ENCODE measurements around the gene CHRNB2. TPM values are rescaled to one million over a fixed set of nuclear protein-coding genes. Genes with fewer than 3 reads are reported as not detected.

The CHRNB2 gene
- total and polyA plus RNA-seq, 2 donors (not counting 3 experiments of a cell fraction or from before 2014, with no cell fraction given) = not detected

- H3K4me3 ChIP-seq (replicated peaks in 1 of 3; ENCODE audit: insufficient read depth in 1 of 3, low read depth in 1 of 3, low read length in 3 of 3) = no peak overlapping the region
- dilution Hi-C loops (cut with MboI; ENCODE audit: extremely low pct_ligation_motif_present, low sequenced_read_pairs) = no loop called here
- FAIRE-seq = peak; percentile 83
- intact Hi-C loops (cut with micrococcal nuclease) = loop anchor here (1.0 to 2.0 kb wide), 6 partner anchors 49 to 220 kb away; partner anchors contain the start of gene IL6R
- no peaks in the 10 kb centered on the region for H4K20me1 ChIP-seq (replicated peaks; ENCODE audit: control insufficient read depth, extremely low read depth, insufficient read depth, low read length)
- H2AFZ ChIP-seq (ENCODE audit: low read depth, low read length) = no peak overlapping the region
- H3K9me1 ChIP-seq (replicated peaks; ENCODE audit: control insufficient read depth, extremely low read depth, insufficient read depth, low read length) = no peaks in the 10 kb centered on the region
- peaks cover 6% of the 10 kb centered on the region for H3K4me1 ChIP-seq (ENCODE audit: control insufficient read depth, extremely low read depth, insufficient read depth, low read length)
- peaks cover 16 to 20% of the 10 kb centered on the region in 2 experiments for H3K36me3 ChIP-seq (ENCODE audit: control insufficient read depth in 2 of 2, extremely low read depth in 1 of 2, insufficient read depth in 2 of 2, low read length in 2 of 2)
- H3K9ac ChIP-seq (replicated peaks; ENCODE audit: extremely low read depth, insufficient read depth, low read length) = no peak overlapping the region
- CTCF ChIA-PET = interaction anchor here (0.6 to 7.4 kb wide), 60 partner anchors 9 to 628 kb away, joined by 3 to 489 read pairs (median 5); partner anchors contain the start of genes ATP8B2, IL6R, SHE and TDRD10
- DNase-seq (ENCODE audit: low read depth, low spot score) = peak; percentile 73
- POLR2A ChIA-PET = interaction anchor here (1.0 to 2.0 kb wide), 4 partner anchors 49 to 68 kb away, joined by 4 to 16 read pairs (median 7); no protein-coding TSS in a partner anchor
- BruUV-seq (replicated peaks) = no TSS peak
- H3K27ac ChIP-seq (ENCODE audit: insufficient read depth, low read depth, low read length) = no peak overlapping the region
- H3K79me2 ChIP-seq (ENCODE audit: control insufficient read depth, insufficient read depth, low read length) = no peaks in the 10 kb centered on the region
- H3K4me2 ChIP-seq (ENCODE audit: insufficient read depth, low read length) = no peak overlapping the region
- TF ChIP-seq CTCF (IDR thresholded peaks at IDR 0.05; ENCODE audit: extremely low read depth in 1 of 2, insufficient read depth in 1 of 2, low read depth in 1 of 2, low read length in 2 of 2) (peak; percentile 74 to 88), EZH2 (IDR thresholded peaks at IDR 0.05; ENCODE audit: borderline replicate concordance, low read depth, low read length, severe bottlenecking) (no peak), POLR2A (IDR thresholded peaks at IDR 0.05; ENCODE audit: low read depth, low read length) (no peak), POLR2AphosphoS5 (IDR thresholded peaks at IDR 0.05; ENCODE audit: insufficient read depth, low read depth, low read length) (no peak), GATA2 (IDR thresholded peaks at IDR 0.05; ENCODE audit: insufficient read depth, insufficient read length, low read depth, low read length) (no peak), FOS (IDR thresholded peaks at IDR 0.05; ENCODE audit: borderline replicate concordance, insufficient read depth, low read length) (no peak), MYC (IDR thresholded peaks at IDR 0.05; ENCODE audit: low read depth, low read length) (no peak)
- H3K9me3 ChIP-seq (replicated peaks; ENCODE audit: control insufficient read depth, insufficient read depth, low read length) = no peaks in the 10 kb centered on the region
- no peaks in the 10 kb centered on the region for H3K27me3 ChIP-seq (ENCODE audit: control insufficient read depth in 2 of 2, insufficient read depth in 2 of 2, low read length in 2 of 2)
Observed at GRCh38 chr1:154546264-154547063, 21.1 kb upstream of the CHRNB2 start.
